Placental pericyte (primary cell): ENCODE results near the gene PPP1R12B. TPM values are rescaled to one million over a fixed set of nuclear protein-coding genes. Genes with fewer than 3 reads are reported as not detected.

Experiments
- small RNA-seq: library from RNA; depleted of rRNA; stranded (forward); fragments of <200 nt; gene quantifications from one replicate; pipeline ENCODE3, GENCODE V24; 2012; ENCODE audit warnings: low replicate concordance
- total RNA-seq: library from RNA; depleted of rRNA; stranded (reverse); fragments of >200 nt; gene quantifications from 2 replicates; pipeline ENCODE4 v1.2.3, GENCODE V29; 2012

PPP1R12B gene
- total RNA-seq = 18.8 and 20.5 TPM in 2 replicates

GRCh38 chr1:202348509-202349205, at the start of gene PPP1R12B:
Gene PPP1R12B (plus strand): TSS chr1:202348699. CDS start chr1:202348852, 153 bp downstream.

Small RNA genes lying within 50 kb of the gene (small RNA-seq; reads per million reads assigned to genes)
- gene AC099336.2 (not detected), gene RF00156 (2.3 reads per million, percentile 72 among the genes with 10 or more reads in this experiment), gene RNU6-89P (not detected)

Other genes starting within 250 kb of the PPP1R12B start
- under 0.01 and 0.22 TPM in 2 replicates for gene GPR37L1, start 225.8 kb upstream of the PPP1R12B start, total RNA-seq
- 30.5 and 33.7 TPM in 2 replicates for gene ARL8A, start 204.0 kb upstream of the PPP1R12B start, total RNA-seq
- not detected in 2 replicates for gene PTPN7, start 188.1 kb upstream of the PPP1R12B start, total RNA-seq
- under 0.01 TPM in 1 of 2 replicates, not detected in the other for gene LGR6, start 154.9 kb upstream of the PPP1R12B start, total RNA-seq
- gene UBE2T, start 6.8 kb upstream of the PPP1R12B start, total RNA-seq = 5.9 and 50.7 TPM in 2 replicates